WTC11 (cell line): ENCODE measurements around the gene GLUD1.
"Not testable (repeated sequence)": the region's sequence is repeated elsewhere in the genome, so short reads cannot be mapped to it uniquely, and the experiment has no call there.

Experiments
- CTCF ChIP-seq: fragments of 200-600 bp; IDR thresholded peaks from 2 replicates; pipeline ENCODE4 v1.8.0; 2022; ENCODE audit warnings: antibody characterized with exemption
- EMX1 ChIP-seq: fragments of 250-450 bp; sonication (Bioruptor Pico); IDR thresholded peaks from 2 replicates; pipeline ENCODE4 v1.8.0; 2021; ENCODE audit warnings: mild to moderate bottlenecking
- IRF2 ChIP-seq: sonication (generic); formaldehyde crosslinking; IDR thresholded peaks from 2 replicates; pipeline ENCODE4 v1.8.0; 2022; ENCODE audit warnings: low read depth, missing genetic modification reagents, borderline replicate concordance
- JAZF1 ChIP-seq: fragments of 250-450 bp; sonication (Bioruptor Pico); IDR thresholded peaks from 2 replicates; pipeline ENCODE4 v1.9.0; 2021; ENCODE audit warnings: moderate library complexity, mild to moderate bottlenecking, inconsistent platforms
- JUN ChIP-seq: sonication (generic); formaldehyde crosslinking; IDR thresholded peaks from 2 replicates; pipeline ENCODE4 v1.8.0; 2023; ENCODE audit warnings: mild to moderate bottlenecking, missing genetic modification reagents
- MAX ChIP-seq: sonication (generic); formaldehyde crosslinking; IDR thresholded peaks from 2 replicates; pipeline ENCODE4 v1.8.0; 2022; ENCODE audit warnings: mild to moderate bottlenecking, missing genetic modification reagents
- MLX ChIP-seq: sonication (generic); formaldehyde crosslinking; IDR thresholded peaks from 2 replicates; pipeline ENCODE4 v1.8.1; 2023; ENCODE audit warnings: mild to moderate bottlenecking, missing genetic modification reagents, moderate library complexity
- MXD4 ChIP-seq: fragments of 250-450 bp; sonication (Bioruptor Pico); IDR thresholded peaks from 2 replicates; pipeline ENCODE4 v1.8.0; 2021; ENCODE audit warnings: mild to moderate bottlenecking, moderate library complexity, borderline replicate concordance
- NFYB ChIP-seq: sonication (generic); formaldehyde crosslinking; conservative IDR thresholded peaks from 2 replicates; pipeline ENCODE4 v1.8.0; 2022; ENCODE audit warnings: low read depth, missing genetic modification reagents
- SP1 ChIP-seq: sonication (generic); formaldehyde crosslinking; conservative IDR thresholded peaks from 2 replicates; pipeline ENCODE4 v1.8.1; 2022; ENCODE audit warnings: missing genetic modification reagents
- TEAD4 ChIP-seq: sonication (generic); formaldehyde crosslinking; IDR thresholded peaks from 2 replicates; pipeline ENCODE4 v1.8.0; 2022; ENCODE audit warnings: mild to moderate bottlenecking, missing genetic modification reagents
- USF2 ChIP-seq: sonication (generic); formaldehyde crosslinking; IDR thresholded peaks from 2 replicates; pipeline ENCODE4 v1.8.1; 2023; ENCODE audit warnings: mild to moderate bottlenecking, missing genetic modification reagents, moderate library complexity
- ZSCAN18 ChIP-seq: fragments of 250-450 bp; sonication (Bioruptor Pico); IDR thresholded peaks from 2 replicates; pipeline ENCODE4 v2.1.2; 2022; ENCODE audit warnings: mild to moderate bottlenecking, moderate library complexity

GRCh38 chr10:87026747-87027508, 67.7 kb downstream of the GLUD1 start:
- not testable (repeated sequence) for TF ChIP-seq CTCF; MXD4 (CRISPR knock-in tag); NFYB (CRISPR knock-in tag); MAX (CRISPR knock-in tag); EMX1; MLX (CRISPR knock-in tag); USF2; SP1; ZSCAN18 (CRISPR knock-in tag); IRF2 (CRISPR knock-in tag); TEAD4; JUN; JAZF1 (CRISPR knock-in tag)
